ENCODE measurements around the gene NCK1. TPM values are rescaled to one million over a fixed set of nuclear protein-coding genes. Genes with fewer than 3 reads are reported as not detected.
"Not testable (repeated sequence)": the region's sequence is repeated elsewhere in the genome, so short reads cannot be mapped to it uniquely, and the experiment has no call there.

NCK1 gene
- total and polyA plus RNA-seq, 2 of the 13 experiments (the other 11 are each of a cell fraction or from before 2014, with no cell fraction given) = 14.7 to 30.4 TPM

- Histone ChIP-seq H2AFZ (ENCODE audit: low read length) (no peak overlapping the region), H3K4me3 (replicated peaks in 1 of 3; ENCODE audit: insufficient read depth in 1 of 3, low read depth in 2 of 3, low read length in 3 of 3) (no peak overlapping the region), H3K27ac (ENCODE audit: extremely low read length, insufficient read depth, low read length) (no peak overlapping the region), H3K79me2 (ENCODE audit: insufficient read depth, low read length) (peaks cover 82% of the 10 kb centered on the region), H3K4me1 (ENCODE audit: insufficient read depth, low read length) (peaks cover 11% of the 10 kb centered on the region), H3K27me3 (ENCODE audit: control insufficient read depth in 1 of 2, insufficient read depth in 2 of 2, low read length in 2 of 2) (no peaks in the 10 kb centered on the region), H3K9ac (ENCODE audit: insufficient read depth, low read depth, low read length) (no peak overlapping the region), H3K4me2 (ENCODE audit: low read depth, low read length) (no peak overlapping the region), H3K36me3 (replicated peaks in 1 of 2; ENCODE audit: control insufficient read depth in 1 of 2, insufficient read depth in 2 of 2, low read length in 2 of 2) (no peaks in the 10 kb centered on the region; a peak in 1 of 5 replicates), H3K9me3 (ENCODE audit: low read length) (peaks cover 13% of the 10 kb centered on the region), H4K20me1 (ENCODE audit: insufficient read depth, low read length) (peaks cover 5% of the 10 kb centered on the region; the same call in 1 of the 2 replicates)
- BruUV-seq (replicated peaks) = no TSS peak
- intact Hi-C loops (cut with micrococcal nuclease; ENCODE audit: unreplicated experiment) = no loop called here
- DNase-seq (ENCODE audit: low spot score) (no peak), ATAC-seq (no peak), FAIRE-seq (no peak)
- in situ Hi-C loops (cut with HindIII; ENCODE audit: extremely low pct_ligation_motif_present, low pct_unique_long_range_greater_than_20kb) = no loop called here
- CTCF ChIA-PET (ENCODE audit: low intra/inter-chr PET ratio, low total read pairs) = no interaction called here
- POLR2A ChIA-PET = no interaction called here
- 98% methylated on average over 3 of the region's 3 CpGs for WGBS (ENCODE audit: low lambda C conversion rate)
- TF ChIP-seq MIER2 (CRISPR knock-in tag; IDR thresholded peaks at IDR 0.05) = no peak
- TF ChIP-seq ZNF639 (CRISPR knock-in tag; conservative IDR thresholded peaks at IDR 0.05) = no peak
- no peak for TF ChIP-seq ZNF782 (CRISPR knock-in tag; IDR thresholded peaks at IDR 0.05; ENCODE audit: borderline replicate concordance)
- no peak for TF ChIP-seq SMC3 (IDR thresholded peaks at IDR 0.05; ENCODE audit: low read length)
- no peak for TF ChIP-seq ZNF775 (CRISPR knock-in tag; IDR thresholded peaks at IDR 0.05; ENCODE audit: borderline replicate concordance)
- TF ChIP-seq FOXO4 (CRISPR knock-in tag; conservative IDR thresholded peaks at IDR 0.05) = no peak
- TF ChIP-seq NR2F6 (IDR thresholded peaks at IDR 0.05) = no peak
- TF ChIP-seq NR2F6 (CRISPR knock-in tag; IDR thresholded peaks at IDR 0.05) = no peak
- TF ChIP-seq NAIF1 (CRISPR knock-in tag; IDR thresholded peaks at IDR 0.05; ENCODE audit: borderline replicate concordance) = no peak
- TF ChIP-seq ZBTB7B (CRISPR knock-in tag; IDR thresholded peaks at IDR 0.05) = no peak
- no peak for TF ChIP-seq ZNF33B (CRISPR knock-in tag; IDR thresholded peaks at IDR 0.05)
- TF ChIP-seq ZNF326 (CRISPR knock-in tag; IDR thresholded peaks at IDR 0.05; ENCODE audit: borderline replicate concordance) = no peak
- no peak for TF ChIP-seq ZNF446 (CRISPR knock-in tag; IDR thresholded peaks at IDR 0.05)
- TF ChIP-seq PHF20 (CRISPR knock-in tag; IDR thresholded peaks at IDR 0.05) = no peak
- TF ChIP-seq GPBP1L1 (CRISPR knock-in tag; IDR thresholded peaks at IDR 0.05) = no peak
Observed at GRCh38 chr3:136901391-136901790, 39.4 kb downstream of the NCK1 start.

- 89% methylated on average over 1 of the region's 1 CpG for WGBS (ENCODE audit: low lambda C conversion rate)
Observed at GRCh38 chr3:136902530-136902929, 40.5 kb downstream of the NCK1 start.

More at GRCh38 chr3:136902530-136902929, 40.5 kb downstream of the NCK1 start:
- FAIRE-seq; H2AFZ ChIP-seq (ENCODE audit: low read length); H3K4me3 ChIP-seq (replicated peaks in 1 of 3; ENCODE audit: insufficient read depth in 1 of 3, low read depth in 2 of 3, low read length in 3 of 3); H3K4me2 ChIP-seq (ENCODE audit: low read depth, low read length); H3K36me3 ChIP-seq (replicated peaks in 1 of 2; ENCODE audit: control insufficient read depth in 1 of 2, insufficient read depth in 2 of 2, low read length in 2 of 2); BruUV-seq (replicated peaks); intact Hi-C loops (cut with micrococcal nuclease; ENCODE audit: unreplicated experiment); H3K27me3 ChIP-seq (ENCODE audit: control insufficient read depth in 1 of 2, insufficient read depth in 2 of 2, low read length in 2 of 2); H3K9ac ChIP-seq (ENCODE audit: insufficient read depth, low read depth, low read length); ATAC-seq; DNase-seq (ENCODE audit: low spot score); POLR2A ChIA-PET; H3K27ac ChIP-seq (ENCODE audit: extremely low read length, insufficient read depth, low read length); in situ Hi-C loops (cut with HindIII; ENCODE audit: extremely low pct_ligation_motif_present, low pct_unique_long_range_greater_than_20kb); CTCF ChIA-PET (ENCODE audit: low intra/inter-chr PET ratio, low total read pairs): not testable (repeated sequence)
- Histone ChIP-seq H3K4me1 (ENCODE audit: insufficient read depth, low read length) (peaks cover 11% of the 10 kb centered on the region), H3K9me3 (ENCODE audit: low read length) (peaks cover 13% of the 10 kb centered on the region), H3K79me2 (ENCODE audit: insufficient read depth, low read length) (peaks cover 90% of the 10 kb centered on the region), H4K20me1 (ENCODE audit: insufficient read depth, low read length) (peaks cover 12% of the 10 kb centered on the region)
